CD4-positive, alpha-beta T cell treated with Interleukin-17A for 4 hours (primary cell): ENCODE measurements around the gene PDYN.

Experiments
- DNase-seq: peaks from one replicate; pipeline ENCODE4 v3.0.0-alpha.2; 2020; ENCODE audit warnings: mixed read lengths

PDYN gene

GRCh38 chr20:1949347-1950100 lies 44.3 kb downstream of the PDYN start:
- DNase-seq = no peak

- no peak for DNase-seq
Observed at GRCh38 chr20:1947535-1947846, 46.4 kb downstream of the PDYN start.

- no peak for DNase-seq
Observed at GRCh38 chr20:1946762-1947534, 46.9 kb downstream of the PDYN start.

GRCh38 chr20:1946442-1946761 lies 47.5 kb downstream of the PDYN start:
- no peak for DNase-seq

GRCh38 chr20:1945660-1946059 lies 48.2 kb downstream of the PDYN start:
- no peak for DNase-seq

- no peak for DNase-seq
Observed at GRCh38 chr20:1945134-1945618, 48.7 kb downstream of the PDYN start.

GRCh38 chr20:1944345-1945091 lies 49.3 kb downstream of the PDYN start:
- DNase-seq = no peak

- DNase-seq = no peak
Observed at GRCh38 chr20:1943275-1944002, 50.4 kb downstream of the PDYN start.

GRCh38 chr20:1942486-1943274 lies 51.2 kb downstream of the PDYN start:
- DNase-seq = no peak

GRCh38 chr20:1942061-1942460 lies 51.8 kb downstream of the PDYN start:
- no peak for DNase-seq

- no peak for DNase-seq
Observed at GRCh38 chr20:1941226-1941625, 52.6 kb downstream of the PDYN start.

- DNase-seq = no peak
Observed at GRCh38 chr20:1940581-1940980, 53.3 kb downstream of the PDYN start.

GRCh38 chr20:1939270-1939595 lies 54.6 kb downstream of the PDYN start:
- DNase-seq = no peak

- DNase-seq = no peak
Observed at GRCh38 chr20:1938464-1939269, 55.2 kb downstream of the PDYN start.

GRCh38 chr20:1937316-1937976 lies 56.4 kb downstream of the PDYN start:
- no peak for DNase-seq

- no peak for DNase-seq
Observed at GRCh38 chr20:1935696-1936366, 58.0 kb downstream of the PDYN start.

- no peak for DNase-seq
Observed at GRCh38 chr20:1934721-1935573, 58.9 kb downstream of the PDYN start.

GRCh38 chr20:1934156-1934555 lies 59.7 kb downstream of the PDYN start:
- no peak for DNase-seq

GRCh38 chr20:1933465-1933870 lies 60.4 kb downstream of the PDYN start:
- no peak for DNase-seq
